GM12892 (cell line): ENCODE measurements around the gene CCDC57.
A peak's percentile ranks its signal among the peaks of the same experiment; 100 is the strongest.

Source experiments
- DNase-seq: peaks from one replicate; pipeline ENCODE4 v3.0.0; 2011; ENCODE audit not compliant: insufficient read length
- FAIRE-seq: peaks from 2 replicates; lab custom pipeline; 2011; peaks lifted over from hg19 to GRCh38; lab: Jason Lieb, UNC
- POLR2A ChIP-seq: IDR thresholded peaks from 2 replicates; pipeline ENCODE4 v1.6.1; 2011; ENCODE audit warnings: low read depth, low read length, control low read depth
- POLR2AphosphoS5 ChIP-seq: IDR thresholded peaks from 2 replicates; pipeline ENCODE4 v1.6.1; 2011; ENCODE audit warnings: low read depth, low read length, control low read depth
- TAF1 ChIP-seq: IDR thresholded peaks from 2 replicates; pipeline ENCODE4 v1.6.1; 2011; ENCODE audit warnings: low read depth, mild to moderate bottlenecking, control low read depth, low read length, borderline replicate concordance

CCDC57 gene

GRCh38 chr17:82239926-82240505, 27.4 kb upstream of the CCDC57 start:
- DNase-seq (no peak), FAIRE-seq (no peak)
- TF ChIP-seq TAF1 (no peak), POLR2A (no peak; the same call in 1 of the 2 replicates), POLR2AphosphoS5 (peak; percentile 24; the same call in 1 of the 2 replicates)

- TF ChIP-seq POLR2A = no peak
- TF ChIP-seq TAF1 = no peak
- TF ChIP-seq POLR2AphosphoS5 = no peak
- DNase-seq = no peak
- FAIRE-seq = no peak
Measured at GRCh38 chr17:82239401-82239925, 26.8 kb upstream of the CCDC57 start.

GRCh38 chr17:82238472-82239201, 26.0 kb upstream of the CCDC57 start:
- TF ChIP-seq POLR2A = no peak
- no peak for TF ChIP-seq POLR2AphosphoS5
- no peak for TF ChIP-seq TAF1
- DNase-seq = no peak
- FAIRE-seq = no peak

- DNase-seq (no peak), FAIRE-seq (no peak)
- TF ChIP-seq POLR2AphosphoS5 (no peak), TAF1 (no peak), POLR2A (no peak)
Measured at GRCh38 chr17:82237746-82238471, 25.3 kb upstream of the CCDC57 start.

- FAIRE-seq (no peak), DNase-seq (no peak)
- no peak for TF ChIP-seq POLR2A
- no peak for TF ChIP-seq TAF1
- no peak for TF ChIP-seq POLR2AphosphoS5
Measured at GRCh38 chr17:82237083-82237745, 24.6 kb upstream of the CCDC57 start.

GRCh38 chr17:82236142-82236971, 23.7 kb upstream of the CCDC57 start:
- FAIRE-seq (peak; percentile 38), DNase-seq (peak; percentile 65)
- TF ChIP-seq TAF1 (no peak), POLR2AphosphoS5 (no peak), POLR2A (no peak)

GRCh38 chr17:82235775-82236141, 23.1 kb upstream of the CCDC57 start:
- no peak for TF ChIP-seq TAF1
- no peak for TF ChIP-seq POLR2AphosphoS5
- TF ChIP-seq POLR2A = no peak
- no peak for FAIRE-seq
- DNase-seq = no peak

- no peak for TF ChIP-seq POLR2AphosphoS5
- no peak for TF ChIP-seq POLR2A
- no peak for TF ChIP-seq TAF1
- no peak for FAIRE-seq
- DNase-seq = no peak
Measured at GRCh38 chr17:82235056-82235774, 22.6 kb upstream of the CCDC57 start.

- DNase-seq (no peak), FAIRE-seq (no peak)
- TF ChIP-seq POLR2AphosphoS5 = no peak
- TF ChIP-seq POLR2A = no peak
- TF ChIP-seq TAF1 = no peak
Measured at GRCh38 chr17:82234211-82235055, 21.8 kb upstream of the CCDC57 start.
